ENCODE data around the gene PIK3R3.

Gene PIK3R3

DNA sequence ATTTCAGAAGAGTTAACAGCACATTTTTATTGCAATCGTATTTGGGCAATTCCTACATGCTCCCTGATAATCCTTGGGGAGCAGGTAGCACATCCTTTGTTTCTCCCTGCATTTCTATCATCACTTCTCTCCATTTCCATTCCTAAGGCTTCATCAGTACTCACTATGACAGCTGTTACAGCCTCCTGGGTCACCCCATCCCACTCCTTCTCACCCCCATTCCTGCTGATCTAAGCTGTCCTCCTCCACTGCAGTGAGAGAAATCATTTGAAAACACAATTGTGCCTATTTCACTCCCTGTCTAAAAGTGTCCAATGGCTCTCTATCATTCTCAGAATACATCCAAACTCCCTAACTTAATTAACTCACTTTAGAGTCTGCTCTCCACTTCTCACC lies 25.5 kb upstream of the PIK3R3 start:
- DNase-seq (ENCODE audit: low spot score): no peak

DNA sequence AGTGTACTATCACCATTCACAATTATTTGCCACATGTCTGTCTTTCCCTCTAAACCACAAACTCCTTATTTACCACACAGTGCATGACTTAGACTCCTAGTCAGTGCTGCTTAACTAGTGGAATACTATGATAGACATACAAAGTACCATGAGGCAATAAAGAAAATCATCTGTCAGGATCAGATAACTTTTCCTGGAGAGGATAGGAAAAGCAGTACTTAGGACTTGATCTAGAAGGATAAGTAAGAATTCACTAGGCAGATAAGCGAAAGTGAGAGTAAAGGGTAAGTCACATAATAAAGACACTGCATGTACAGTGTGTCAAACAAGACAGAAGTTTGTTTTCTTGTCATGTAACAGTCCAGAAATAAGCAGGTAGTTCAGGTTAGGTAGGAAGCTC lies 21.3 kb upstream of the PIK3R3 start:
- no peak for DNase-seq (ENCODE audit: low spot score)

DNA sequence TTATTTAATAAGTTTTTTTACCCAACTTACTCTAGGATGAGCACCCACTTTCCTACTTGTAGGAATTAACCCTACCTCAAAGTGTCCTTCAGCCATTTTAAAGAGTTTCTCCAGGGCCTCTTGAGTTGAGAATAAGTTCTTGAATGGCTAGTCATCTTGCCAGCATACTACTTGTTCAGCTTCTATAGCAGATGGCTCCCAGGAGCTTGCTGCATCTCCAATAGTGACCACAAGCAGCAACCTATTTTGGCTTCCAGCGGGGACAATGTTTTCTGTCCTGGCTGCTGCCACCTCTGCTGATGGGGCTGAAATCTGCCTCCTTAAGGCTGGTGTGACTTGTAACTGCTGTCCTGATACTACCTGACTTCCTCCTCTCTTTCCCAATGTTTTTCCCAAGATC lies 20.8 kb upstream of the PIK3R3 start:
- no peak for DNase-seq (ENCODE audit: low spot score)

DNA sequence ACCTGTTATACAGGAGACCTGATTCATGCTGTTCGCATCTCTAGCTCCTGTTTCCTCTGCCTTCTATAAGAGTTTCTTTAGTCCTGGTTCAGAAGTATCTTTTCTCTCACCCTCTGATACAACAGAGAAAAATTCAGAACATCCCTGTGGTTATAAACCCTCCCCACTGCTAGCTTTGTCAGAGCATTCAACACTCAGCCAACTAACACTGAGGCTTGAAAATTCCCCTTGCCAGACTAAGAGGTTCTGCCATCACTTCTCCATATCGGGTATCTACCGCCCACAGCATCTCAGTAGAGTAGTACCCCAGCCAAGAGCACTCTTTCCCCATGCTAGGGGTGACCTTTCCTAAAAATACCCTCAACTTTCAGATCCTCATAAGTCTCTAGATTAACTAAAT lies 19.6 kb upstream of the PIK3R3 start:
- no peak for DNase-seq (ENCODE audit: low spot score)

DNA sequence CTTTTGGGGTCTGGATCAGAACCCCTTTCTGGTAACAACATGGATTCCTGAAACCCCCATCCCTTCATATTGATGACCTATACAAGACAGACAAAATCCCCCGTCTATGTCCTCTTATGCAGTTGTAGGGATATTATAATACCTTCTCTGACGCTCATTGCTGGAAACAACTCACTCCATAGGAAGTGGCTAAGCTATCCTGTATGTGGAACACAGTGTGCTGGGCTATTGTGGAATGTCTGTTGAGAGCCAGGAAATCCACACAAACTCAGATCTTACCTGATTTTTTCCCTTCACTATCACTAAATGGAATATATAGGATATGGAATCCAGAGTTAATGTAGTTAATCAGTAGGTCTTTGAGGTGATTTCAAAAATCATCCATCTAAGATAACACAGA lies 17.7 kb upstream of the PIK3R3 start:
- no peak for DNase-seq (ENCODE audit: low spot score)

DNA sequence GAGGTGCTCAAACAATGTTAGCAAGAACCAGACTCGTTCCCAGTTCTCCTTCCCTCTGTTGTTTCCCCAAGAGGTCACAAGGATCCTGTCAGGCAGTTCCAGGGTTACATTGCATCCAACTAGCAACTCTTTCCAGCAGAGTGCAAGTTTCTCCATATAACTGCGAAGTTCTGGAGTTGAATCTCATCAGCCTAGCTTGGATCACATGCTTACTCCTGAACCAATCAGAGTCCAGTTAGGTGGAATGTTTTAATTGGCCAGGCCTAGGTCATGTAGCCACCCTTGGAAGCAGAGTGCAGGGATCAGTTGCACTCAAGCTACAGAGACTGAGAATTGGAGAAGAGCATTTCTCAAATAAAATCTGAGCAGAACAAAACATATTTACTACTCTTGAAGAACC lies 15.9 kb upstream of the PIK3R3 start:
- no peak for DNase-seq (ENCODE audit: low spot score)

DNA sequence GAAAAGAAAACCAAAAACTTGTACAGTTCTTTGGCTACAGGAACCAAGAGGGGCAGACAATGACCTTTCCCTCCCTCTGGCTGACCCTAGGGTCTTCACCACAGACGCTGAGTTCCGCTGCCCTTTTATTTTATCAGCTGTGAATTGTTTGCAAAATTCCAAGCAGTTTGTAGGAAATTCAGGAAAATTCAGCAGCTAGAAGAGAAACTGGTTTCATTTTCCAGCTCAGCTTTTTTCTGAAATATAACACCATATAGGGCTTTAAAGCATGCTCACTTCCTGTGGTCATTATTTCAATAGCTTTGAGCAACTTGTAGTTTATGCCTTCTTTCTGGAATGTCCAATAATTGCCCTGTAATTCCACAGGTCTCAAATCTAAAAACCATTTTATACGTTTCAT lies 5.5 kb upstream of the PIK3R3 start:
- no peak for DNase-seq (ENCODE audit: low spot score)

DNA sequence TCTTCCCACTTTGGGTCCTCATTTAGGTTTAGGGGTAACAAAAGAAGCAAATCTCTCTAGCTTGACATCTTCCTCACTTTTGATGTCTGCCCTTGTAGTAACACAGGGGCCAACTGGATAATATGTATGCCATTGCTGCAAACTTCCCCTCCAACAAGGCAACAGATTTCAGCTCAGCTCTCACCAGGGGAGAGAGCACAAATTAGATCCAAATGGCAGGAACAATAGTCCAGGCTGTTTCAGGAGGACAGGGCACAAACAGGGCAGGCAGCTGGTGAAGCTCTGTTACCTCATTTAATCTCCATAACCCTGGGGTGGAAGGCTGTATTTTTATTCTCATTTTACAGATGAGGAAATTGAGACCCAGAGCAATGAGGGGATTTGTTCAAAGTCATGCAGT lies 4.3 kb upstream of the PIK3R3 start:
- DNase-seq (ENCODE audit: low spot score): no peak

DNA sequence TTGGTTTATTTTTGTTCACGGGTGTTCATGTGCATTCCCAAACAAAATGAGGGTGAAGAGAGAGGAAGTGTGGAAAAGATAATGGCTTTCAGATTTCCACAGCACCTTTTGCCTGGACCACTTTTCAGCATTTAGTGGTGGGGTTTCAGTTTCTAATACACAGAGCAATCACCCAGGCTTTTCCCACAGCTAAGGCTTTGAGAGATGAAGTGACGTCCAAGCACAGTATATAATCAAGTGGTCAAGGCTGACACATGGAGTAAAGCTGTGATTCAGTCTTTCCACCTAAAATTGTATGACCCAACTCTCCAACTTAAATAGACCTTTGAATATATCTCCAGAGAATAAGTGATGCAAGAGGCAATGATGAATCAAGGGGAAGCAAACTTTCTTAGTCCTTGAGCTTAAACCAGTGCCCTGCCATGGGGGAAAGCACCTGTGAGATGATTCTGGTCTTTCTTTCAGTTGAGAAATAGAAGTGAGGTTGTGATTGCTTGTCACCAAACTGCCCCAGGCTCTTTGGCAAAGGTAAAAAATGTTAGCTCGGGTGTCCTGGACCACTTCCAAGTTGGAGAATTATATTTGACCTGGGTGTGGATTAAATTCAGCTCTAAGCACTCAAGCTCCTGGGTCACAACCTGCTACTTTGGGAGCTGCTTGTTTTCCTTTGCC lies 2.4 kb upstream of the PIK3R3 start:
- peak; percentile 54 for DNase-seq (ENCODE audit: low spot score)

DNA sequence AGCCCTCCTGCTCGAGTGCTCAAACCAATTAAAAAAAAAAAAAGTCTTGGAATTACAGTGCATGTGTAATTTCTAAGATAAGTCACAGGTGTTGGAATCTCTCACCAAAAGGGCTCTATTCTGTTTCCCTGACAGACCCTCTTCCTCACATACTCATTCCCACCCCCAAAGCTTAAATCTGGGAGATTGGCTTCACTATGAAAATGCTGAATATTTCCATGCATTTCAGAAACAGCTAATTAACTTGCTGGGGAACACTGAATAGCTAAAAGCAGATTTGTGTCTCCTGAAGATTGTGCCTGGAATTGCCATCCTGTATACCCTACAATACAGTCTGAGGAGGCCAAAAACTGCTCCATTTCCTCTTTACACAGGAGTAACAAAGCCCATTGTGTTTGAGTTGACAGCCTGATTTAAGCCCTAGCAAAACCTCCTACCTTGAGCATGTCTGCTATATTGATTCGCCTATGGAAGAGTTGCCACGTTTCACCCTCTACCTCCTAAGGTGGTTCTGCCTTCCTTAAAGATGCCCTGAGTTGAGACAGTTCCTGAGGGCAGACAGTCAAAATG lies 1.4 kb upstream of the PIK3R3 start:
- DNase-seq (ENCODE audit: low spot score): no peak

DNA sequence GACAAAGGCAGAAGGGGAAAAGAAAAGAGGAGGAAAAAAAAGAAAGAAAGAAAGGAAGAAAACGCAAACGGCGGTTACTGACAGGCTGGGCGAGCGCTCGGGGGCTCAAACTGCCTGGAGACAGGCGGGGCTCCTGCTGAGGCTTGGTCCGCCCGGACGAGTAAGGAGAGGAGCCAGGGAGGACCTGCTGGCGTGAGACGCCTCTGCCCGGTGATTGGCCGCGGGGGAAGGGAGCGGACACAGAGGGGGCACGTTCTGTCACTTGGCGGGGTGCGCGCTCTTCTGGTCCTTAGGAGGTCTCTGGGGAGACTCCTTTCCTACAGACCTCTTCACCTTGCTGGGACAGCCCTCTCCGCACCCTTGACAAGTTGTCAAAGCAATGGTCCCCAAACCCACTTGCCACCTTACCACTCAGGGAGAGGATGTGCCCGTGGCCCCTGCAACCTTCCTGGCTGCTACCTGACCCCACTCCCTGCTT lies 791 bp upstream of the PIK3R3 start:
- peak; percentile 79 for DNase-seq (ENCODE audit: low spot score)

DNA sequence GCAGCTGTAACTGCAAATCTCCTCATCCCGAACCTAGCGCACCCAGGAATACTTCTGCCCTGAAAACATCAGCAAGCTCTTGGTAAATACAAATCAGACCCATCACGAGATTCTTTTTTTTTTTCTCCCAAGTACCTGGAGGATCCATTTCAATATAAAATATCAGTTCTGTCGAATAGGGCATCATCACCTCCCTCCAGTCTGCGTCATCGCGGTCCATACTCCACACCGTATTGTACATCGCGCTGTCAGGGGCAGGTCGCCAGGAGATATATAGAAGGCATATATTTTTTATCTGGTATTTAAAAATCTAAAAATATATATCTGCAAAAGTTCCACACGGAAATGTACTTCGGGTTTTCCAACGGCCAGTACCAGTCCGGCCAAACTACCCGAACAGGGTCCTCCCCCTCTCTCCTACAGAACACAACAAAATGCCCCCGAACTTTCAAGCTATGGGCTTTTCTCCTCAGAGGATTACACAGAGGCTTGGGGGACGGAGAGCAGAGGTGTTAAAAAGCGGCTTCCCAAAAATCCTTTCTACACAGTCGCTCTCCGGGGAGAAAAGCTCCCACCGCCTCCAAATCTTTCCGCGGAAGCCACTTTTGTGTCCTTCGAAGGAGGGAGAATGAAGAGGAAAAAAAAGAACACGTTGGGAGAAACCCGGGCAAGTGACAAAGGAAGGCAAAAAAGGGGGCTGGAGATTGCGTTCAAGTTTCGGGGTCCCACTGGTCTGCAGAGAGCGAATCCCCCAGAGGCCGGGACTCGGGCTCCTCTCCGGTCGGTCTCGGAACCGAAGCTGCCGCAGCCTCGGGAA lies 509 bp downstream of the PIK3R3 start:
- peak; percentile 25 for DNase-seq (ENCODE audit: low spot score)

DNA sequence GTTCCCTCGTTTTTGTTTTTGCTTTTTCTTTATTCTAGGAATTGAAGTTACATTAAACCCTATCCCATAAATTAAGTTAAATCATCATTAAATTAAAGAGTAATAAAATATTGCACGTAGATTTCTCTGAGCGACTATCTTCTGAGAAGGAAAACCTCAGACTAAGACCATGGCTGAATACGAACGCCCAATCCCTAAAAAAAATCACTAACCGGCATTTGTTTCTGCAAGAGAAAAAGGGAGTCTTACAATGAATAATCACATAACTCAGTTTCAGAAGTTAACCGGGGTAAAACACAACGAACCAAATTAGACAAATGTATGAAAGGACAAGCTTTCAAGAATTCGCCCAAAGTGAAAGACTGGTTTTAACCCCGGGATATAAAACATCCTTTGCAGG lies 1.3 kb downstream of the PIK3R3 start:
- DNase-seq (ENCODE audit: low spot score): no peak

DNA sequence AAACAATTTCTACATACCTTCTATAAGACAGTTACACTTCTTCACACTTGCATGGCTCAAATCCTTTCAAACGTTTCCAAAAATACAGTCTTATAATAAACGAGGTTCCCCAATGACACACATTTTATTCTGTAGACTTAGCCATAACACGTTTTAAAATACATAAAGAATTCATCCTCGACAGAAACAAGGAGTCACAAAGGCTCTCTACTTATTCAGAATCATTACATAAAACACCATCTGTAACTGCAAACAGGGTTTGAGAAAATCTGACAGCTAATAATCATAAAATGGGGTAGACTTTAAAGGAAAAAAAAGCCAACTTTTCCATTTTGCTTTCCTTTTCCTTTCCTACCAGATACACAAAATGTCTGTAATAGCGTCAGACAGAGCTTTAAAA lies 1.8 kb downstream of the PIK3R3 start:
- no peak for DNase-seq (ENCODE audit: low spot score)

DNA sequence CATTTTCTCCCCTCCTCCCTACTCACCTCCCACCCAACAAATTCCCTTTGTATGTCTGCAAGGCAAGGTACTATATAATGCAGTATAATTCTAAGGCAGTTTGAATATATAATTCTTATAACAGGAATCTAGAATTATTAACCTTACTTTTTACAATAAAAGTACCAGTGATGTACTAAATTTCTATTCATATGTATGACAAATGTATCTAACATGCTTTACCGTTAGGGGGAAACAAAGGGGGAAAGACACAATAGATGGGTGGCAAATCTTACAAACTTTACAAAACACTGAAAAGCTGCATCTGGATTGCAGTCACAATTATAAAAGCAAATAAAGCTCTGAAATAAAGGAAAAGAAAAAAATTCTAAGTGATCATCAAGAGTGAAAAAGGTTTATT lies 2.3 kb downstream of the PIK3R3 start:
- DNase-seq (ENCODE audit: low spot score): no peak

DNA sequence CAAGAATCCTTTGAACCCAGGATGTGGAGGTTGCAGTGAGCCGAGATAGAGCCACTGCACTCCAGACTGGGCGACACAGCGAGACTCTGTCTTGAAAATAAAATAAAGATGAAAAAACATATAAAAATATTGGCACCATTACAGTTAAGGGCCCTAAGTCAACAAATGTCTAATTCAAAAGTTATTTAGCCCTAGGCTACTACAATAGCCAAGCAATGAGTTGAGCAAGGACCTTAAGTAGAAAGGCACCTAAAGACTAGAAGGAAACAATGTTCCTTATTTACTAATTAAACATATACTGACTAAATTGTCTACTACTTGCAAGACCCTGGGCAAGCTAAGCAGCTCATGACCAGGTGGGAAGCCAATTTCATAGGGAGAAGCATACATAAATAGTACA lies 4.1 kb downstream of the PIK3R3 start:
- no peak for DNase-seq (ENCODE audit: low spot score)

DNA sequence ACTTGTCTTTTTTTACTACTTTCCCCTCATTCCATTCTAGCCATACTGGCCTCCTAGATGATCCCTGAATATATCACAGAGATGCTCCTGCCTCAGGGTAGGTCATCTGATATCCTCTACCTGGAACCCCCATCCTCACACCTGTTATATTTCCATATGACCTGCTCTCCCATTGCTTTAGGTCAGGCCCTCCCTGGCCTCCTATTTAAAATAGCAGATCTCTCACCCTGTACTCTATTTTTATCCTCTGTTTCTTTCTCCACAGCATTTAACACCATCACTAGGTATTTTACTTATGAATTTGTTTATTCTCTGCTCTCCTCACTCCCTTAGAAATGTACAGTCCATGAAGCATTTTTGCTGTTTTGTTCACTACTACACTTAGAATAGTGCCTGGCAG lies 13.6 kb downstream of the PIK3R3 start:
- DNase-seq (ENCODE audit: low spot score): no peak

DNA sequence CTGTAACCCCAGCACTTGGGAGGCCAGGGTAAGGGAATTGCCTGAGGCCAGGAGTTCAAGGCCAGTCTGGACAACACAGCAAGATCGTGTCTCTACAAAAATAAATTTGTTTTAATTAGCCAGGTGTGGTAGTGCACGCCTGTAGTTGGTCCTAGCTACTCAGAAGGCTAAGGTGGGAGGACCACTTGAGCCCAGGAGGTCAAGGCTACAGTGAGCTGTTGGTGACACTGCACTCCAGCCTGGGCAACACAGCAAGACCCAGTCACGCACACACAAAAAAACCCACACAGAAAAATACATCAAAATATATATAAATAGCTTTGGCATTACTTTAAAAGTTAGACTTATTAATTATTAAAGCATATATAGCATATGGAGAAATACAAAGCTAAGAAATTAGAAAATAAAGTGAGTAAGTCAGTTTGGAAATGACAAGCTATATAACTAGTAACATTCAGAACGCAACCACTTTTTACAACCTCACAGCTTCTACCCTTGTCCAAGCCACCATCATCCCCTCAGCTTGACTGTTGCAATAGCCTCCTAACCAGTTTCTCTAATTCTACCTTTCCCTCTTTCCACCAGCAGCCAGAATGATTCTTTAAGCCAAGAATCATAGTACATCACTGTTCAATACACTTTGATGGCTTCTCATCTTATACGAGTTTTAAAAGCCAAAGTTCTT lies 14.5 kb downstream of the PIK3R3 start:
- no peak for DNase-seq (ENCODE audit: low spot score)

DNA sequence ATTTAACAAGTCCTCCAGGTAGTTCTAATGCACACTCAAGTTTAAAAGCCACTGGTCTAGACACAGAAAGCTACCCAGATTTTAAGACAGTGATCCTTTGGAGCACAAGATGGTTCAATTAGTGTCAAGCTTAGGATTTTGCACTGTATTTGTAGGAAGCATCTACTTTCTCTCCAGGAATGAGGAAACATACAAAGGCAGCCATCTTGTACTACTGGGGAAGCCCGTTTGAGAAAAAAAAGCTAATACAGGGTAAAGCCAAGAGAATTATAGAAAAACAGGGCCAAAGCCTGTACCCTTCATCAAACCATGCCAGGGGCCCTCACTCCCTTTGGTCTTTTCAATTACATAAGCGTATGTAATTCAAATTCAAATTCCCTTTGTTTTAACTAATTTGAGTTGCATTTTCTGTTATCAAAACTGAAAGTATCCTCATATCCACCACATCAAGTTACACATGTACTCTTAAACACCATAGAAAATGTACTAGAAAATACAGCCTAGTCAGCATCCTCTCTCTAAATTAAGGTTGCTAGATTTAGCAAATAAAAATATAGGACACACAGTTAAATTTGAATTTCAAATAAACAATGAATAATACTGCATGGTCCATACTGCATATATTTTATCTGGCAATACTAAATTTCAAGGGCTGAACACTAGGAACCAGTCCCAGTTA lies 17.4 kb downstream of the PIK3R3 start:
- DNase-seq (ENCODE audit: low spot score): no peak

DNA sequence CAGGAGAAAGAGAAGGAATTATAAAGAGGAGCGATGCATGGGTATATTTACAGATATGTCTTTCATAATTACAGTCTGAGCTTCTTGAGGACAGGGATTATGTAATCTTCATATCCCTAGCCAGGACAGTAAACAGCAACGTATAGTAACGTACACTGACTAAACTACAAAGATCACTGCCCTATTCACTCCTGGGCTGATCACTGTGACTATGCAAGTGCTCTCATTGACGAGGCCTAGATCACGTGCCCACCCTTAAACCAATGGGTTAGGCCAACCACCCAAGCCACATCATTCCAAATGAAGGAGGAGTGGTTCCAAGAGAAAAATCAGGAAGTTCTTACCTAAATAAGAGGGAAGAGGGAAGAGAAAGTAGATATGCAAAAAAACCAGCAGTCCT lies 18.5 kb downstream of the PIK3R3 start:
- DNase-seq (ENCODE audit: low spot score): no peak

DNA sequence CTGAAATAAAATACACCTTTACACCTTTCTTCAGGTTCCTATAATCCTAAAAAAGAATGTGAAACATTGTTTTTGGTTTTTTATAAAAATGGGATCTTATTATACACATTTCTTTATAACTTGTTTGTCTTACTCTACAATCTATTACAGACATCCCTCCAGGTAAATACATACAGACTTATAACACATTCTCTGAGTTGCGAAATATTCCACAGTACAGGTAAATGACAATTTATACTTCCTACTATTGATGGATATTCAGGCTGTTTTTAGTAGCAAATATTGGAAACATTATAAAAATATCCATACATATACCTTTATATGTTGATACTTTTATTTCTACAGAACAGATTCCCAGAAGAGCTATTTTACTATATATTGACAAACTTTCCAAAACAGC lies 20.3 kb downstream of the PIK3R3 start:
- no peak for DNase-seq (ENCODE audit: low spot score)

DNA sequence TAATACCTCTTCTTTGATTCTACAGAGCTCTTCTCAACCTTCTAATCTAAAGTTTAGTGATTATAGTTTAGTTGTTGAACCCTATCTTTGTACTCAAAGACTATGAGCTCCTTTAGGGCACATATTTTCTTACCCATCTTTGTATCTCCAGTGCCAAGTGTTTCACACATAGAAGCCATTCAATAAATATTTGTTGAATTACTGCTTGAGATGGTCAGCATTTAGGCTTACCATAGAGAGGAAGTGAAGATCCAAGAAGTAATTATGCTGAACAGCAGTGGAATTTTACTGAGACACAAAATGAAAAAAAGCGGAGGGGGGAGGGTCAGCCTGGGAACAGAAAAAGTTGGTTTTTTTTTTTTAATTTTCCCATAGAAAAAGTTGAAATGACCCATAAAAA lies 21.9 kb downstream of the PIK3R3 start:
- DNase-seq (ENCODE audit: low spot score): no peak

Data from D341Med (cell line).